ENCODE data around the gene CLDND1. TPM values are rescaled to one million over a fixed set of nuclear protein-coding genes. Genes with fewer than 3 reads are reported as not detected.

Gene CLDND1
- total RNA-seq, 4 donors from 2014 or later, result 80.0 to 192 (median 109) TPM

DNA sequence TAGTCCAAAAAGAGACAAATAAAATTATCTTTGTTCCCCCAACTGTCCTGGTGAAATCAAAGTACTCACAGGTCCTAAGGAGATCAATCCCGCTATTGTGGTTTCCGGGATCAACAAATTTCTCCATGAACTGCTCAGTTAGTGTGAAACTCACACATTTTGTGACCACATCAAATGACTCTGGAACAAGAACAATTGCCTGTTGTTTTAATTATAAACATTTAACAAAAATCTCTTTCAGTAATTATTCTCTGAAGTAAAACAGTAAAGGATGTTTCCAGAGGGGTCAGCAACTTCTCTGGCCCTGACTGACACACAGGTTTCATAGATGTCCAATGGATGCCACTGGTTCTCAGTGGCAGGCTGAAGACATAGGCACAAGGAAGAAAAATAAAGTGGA, 3.9 kb downstream of the CLDND1 start:
- no peak for DNase-seq

DNA sequence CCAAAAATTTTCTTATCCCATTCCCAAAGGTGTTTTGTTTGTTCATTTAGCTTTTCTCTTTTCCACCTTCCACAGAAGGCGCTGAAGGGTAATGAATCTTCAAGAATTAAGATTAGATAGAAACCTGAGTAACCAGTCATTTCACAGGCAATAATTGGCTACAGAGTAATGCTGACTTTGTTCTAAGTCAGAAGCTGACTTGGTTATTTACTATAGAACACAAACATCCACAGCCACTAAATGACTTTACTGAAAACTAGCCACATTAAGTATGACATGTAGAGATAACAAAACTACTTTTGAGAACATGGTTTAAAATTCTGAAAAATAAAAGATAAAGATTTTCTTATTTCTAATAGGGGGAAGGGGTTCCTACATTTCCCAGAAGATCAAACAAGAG, 7.8 kb downstream of the CLDND1 start:
- intact Hi-C loops (cut with DNase I), result no loop called here
- peaks cover 0 to 78% (median 7%) of the 10 kb centered on the region in 3 donors for H3K36me3 ChIP-seq
- peak overlapping the region in 2 of 4 donors; percentile 23 to 56 for H3K27ac ChIP-seq
- TF ChIP-seq POLR2A (IDR thresholded peaks at IDR 0.05), result no peak
- TF ChIP-seq, protein P1, sequence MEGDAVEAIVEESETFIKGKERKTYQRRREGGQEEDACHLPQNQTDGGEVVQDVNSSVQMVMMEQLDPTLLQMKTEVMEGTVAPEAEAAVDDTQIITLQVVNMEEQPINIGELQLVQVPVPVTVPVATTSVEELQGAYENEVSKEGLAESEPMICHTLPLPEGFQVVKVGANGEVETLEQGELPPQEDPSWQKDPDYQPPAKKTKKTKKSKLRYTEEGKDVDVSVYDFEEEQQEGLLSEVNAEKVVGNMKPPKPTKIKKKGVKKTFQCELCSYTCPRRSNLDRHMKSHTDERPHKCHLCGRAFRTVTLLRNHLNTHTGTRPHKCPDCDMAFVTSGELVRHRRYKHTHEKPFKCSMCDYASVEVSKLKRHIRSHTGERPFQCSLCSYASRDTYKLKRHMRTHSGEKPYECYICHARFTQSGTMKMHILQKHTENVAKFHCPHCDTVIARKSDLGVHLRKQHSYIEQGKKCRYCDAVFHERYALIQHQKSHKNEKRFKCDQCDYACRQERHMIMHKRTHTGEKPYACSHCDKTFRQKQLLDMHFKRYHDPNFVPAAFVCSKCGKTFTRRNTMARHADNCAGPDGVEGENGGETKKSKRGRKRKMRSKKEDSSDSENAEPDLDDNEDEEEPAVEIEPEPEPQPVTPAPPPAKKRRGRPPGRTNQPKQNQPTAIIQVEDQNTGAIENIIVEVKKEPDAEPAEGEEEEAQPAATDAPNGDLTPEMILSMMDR (IDR thresholded peaks at IDR 0.05), result no peak
- no peak overlapping the region for H3K4me3 ChIP-seq
- no peaks in the 10 kb centered on the region for H3K9me3 ChIP-seq
- H3K27me3 ChIP-seq, result no peaks in the 10 kb centered on the region
- H3K4me1 ChIP-seq, result peaks cover 6 to 61% (median 11%) of the 10 kb centered on the region in 3 donors
- no peak for DNase-seq
- 90% methylated on average over 1 of the region's 1 CpG for WGBS, 2 donors

More for the DNA sequence above, 3.9 kb downstream of the CLDND1 start:
- 93 to 96% methylated on average over 2 of the region's 2 CpGs for WGBS, 2 donors
- H3K27me3 ChIP-seq, result no peaks in the 10 kb centered on the region
- H3K27ac ChIP-seq, result peak overlapping the region in 2 of 4 donors; percentile 0 to 27
- intact Hi-C loops (cut with DNase I), result no loop called here
- no peak overlapping the region for H3K4me3 ChIP-seq
- no peaks in the 10 kb centered on the region for H3K9me3 ChIP-seq
- peaks cover 13 to 65% (median 15%) of the 10 kb centered on the region in 3 donors for H3K4me1 ChIP-seq
- TF ChIP-seq, protein P1 (IDR thresholded peaks at IDR 0.05), result no peak
- TF ChIP-seq POLR2A (IDR thresholded peaks at IDR 0.05), result no peak
- peaks cover 0 to 73% (median 7%) of the 10 kb centered on the region in 3 donors for H3K36me3 ChIP-seq

DNA sequence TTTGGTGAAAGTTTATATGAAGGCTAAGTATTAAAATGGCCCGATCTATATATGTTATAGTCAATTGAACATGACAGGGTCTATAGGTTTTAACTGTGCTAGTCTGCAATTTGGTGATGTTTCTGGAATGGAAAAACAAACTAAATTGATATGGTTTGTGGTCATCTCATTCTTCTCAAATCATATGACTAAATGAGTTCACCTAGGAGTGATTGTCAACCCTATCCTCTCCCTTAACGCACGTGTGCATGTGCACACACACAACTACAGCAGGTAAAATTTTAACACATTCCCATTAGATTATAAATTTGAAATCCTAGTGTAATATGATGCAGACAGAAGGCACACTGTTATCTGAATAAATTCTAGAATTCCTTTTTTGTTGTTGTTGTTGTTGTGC, 9.0 kb downstream of the CLDND1 start:
- Histone ChIP-seq H3K27me3 (no peaks in the 10 kb centered on the region), H3K4me3 (no peak overlapping the region), H3K9me3 (no peaks in the 10 kb centered on the region), H3K36me3 (peaks cover 0 to 66% (median 7%) of the 10 kb centered on the region in 3 donors), H3K27ac (peak overlapping the region; percentile 16 to 75 (median 44)), H3K4me1 (peaks cover 0 to 49% (median 6%) of the 10 kb centered on the region in 3 donors)
- no peak for TF ChIP-seq POLR2A (IDR thresholded peaks at IDR 0.05)
- TF ChIP-seq, protein P1 (IDR thresholded peaks at IDR 0.05), result no peak
- no peak for DNase-seq
- intact Hi-C loops (cut with DNase I), result no loop called here
- WGBS, 2 donors, result 93 to 98% methylated on average over 3 of the region's 3 CpGs

DNA sequence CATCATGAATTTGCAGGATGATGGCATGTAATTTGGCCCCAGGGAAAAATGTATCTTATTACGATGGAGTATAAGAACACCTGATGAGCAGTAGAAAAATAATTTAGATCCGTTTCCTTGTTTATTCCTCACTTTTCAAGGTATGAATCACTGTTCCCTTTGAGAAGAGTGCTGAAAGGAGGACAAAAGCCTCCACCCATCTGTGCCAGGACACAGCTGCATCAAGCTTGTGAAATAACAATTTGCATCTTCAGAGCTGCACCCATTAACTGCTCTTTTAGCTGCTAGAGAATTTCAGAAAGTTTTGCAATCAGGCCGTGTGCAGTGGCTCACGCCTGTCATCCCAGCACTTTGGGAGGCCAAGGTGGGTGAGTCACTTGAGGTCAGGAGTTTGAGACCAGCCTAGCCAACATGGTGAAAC, 9.6 kb downstream of the CLDND1 start:
- Histone ChIP-seq H3K4me3 (no peak overlapping the region), H3K27ac (peak overlapping the region; percentile 16 to 75 (median 44)), H3K27me3 (no peaks in the 10 kb centered on the region), H3K36me3 (peaks cover 0 to 59% (median 7%) of the 10 kb centered on the region in 3 donors), H3K4me1 (peaks cover 0 to 42% (median 5%) of the 10 kb centered on the region in 3 donors), H3K9me3 (no peaks in the 10 kb centered on the region)
- intact Hi-C loops (cut with DNase I), result no loop called here
- WGBS, 2 donors, result 27 to 45% methylated on average over 3 to 4 of the region's 4 CpGs
- TF ChIP-seq POLR2A (IDR thresholded peaks at IDR 0.05), result no peak
- TF ChIP-seq, protein P1 (IDR thresholded peaks at IDR 0.05), result no peak
- no peak for DNase-seq

DNA sequence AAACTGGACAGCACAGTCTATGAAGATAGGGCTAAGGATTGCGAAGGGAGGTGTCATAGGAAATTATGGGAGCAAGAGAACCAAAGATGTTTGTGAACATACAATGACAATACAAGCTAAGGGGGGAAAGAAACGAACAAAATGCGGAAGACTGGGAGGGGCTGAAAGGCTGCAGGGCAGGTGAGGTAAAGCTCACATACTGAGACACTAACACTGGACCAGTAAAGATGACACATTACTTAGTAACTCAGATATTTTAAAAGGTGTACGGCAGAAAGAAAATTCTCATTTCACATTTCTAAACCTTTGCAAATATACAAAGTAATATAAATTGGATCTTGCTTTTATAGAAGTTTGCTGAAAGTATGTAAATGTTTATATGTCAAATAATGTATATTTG, 10.1 kb downstream of the CLDND1 start:
- DNase-seq, result no peak
- intact Hi-C loops (cut with DNase I), result no loop called here
- Histone ChIP-seq H3K36me3 (peaks cover 0 to 54% (median 7%) of the 10 kb centered on the region in 3 donors), H3K27me3 (no peaks in the 10 kb centered on the region), H3K4me3 (no peak overlapping the region), H3K4me1 (peaks cover 0 to 37% (median 5%) of the 10 kb centered on the region in 3 donors), H3K9me3 (no peaks in the 10 kb centered on the region), H3K27ac (peak overlapping the region in 2 of 4 donors; percentile 54 to 75)
- 59 to 60% methylated on average over 4 of the region's 4 CpGs for WGBS, 2 donors
- TF ChIP-seq, protein P1 (IDR thresholded peaks at IDR 0.05), result no peak
- TF ChIP-seq POLR2A (IDR thresholded peaks at IDR 0.05), result no peak

Data from esophagus squamous epithelium (tissue), 5 donors.